Natural killer cell (primary cell): ENCODE measurements around the gene HOXD10. TPM values are rescaled to one million over a fixed set of nuclear protein-coding genes. Genes with fewer than 3 reads are reported as not detected.

Source experiments
- ATAC-seq, 3 donors: fragments of 150-1000 bp in 2 of 3; fragments of 200-7000 bp in 1 of 3; cut with Tn5 transposase; 1 replicate in 1 of 3; 2 replicates in 2 of 3; pipeline ENCODE4 v1.10.0; 2021; ENCODE audit warnings: mild to moderate bottlenecking in 2 of 3, moderate library complexity in 2 of 3
- DNase-seq, 2 donors: peaks; one replicate each; pipeline versions ENCODE4 v3.0.0 to v3.0.0-alpha.2; 2013 to 2021; ENCODE audit warnings: mixed read lengths in 1 of 2
- H3K27ac ChIP-seq: one replicate; pipeline ENCODE4 v1.5.1; 2013; ENCODE audit warnings: mild to moderate bottlenecking, low read length
- H3K27me3 ChIP-seq: one replicate; pipeline ENCODE4 v1.6.1; 2013; ENCODE audit warnings: low read length; ENCODE audit not compliant: control insufficient read depth, insufficient read depth
- H3K36me3 ChIP-seq: one replicate; pipeline ENCODE4 v1.6.1; 2013; ENCODE audit warnings: low read length; ENCODE audit not compliant: control insufficient read depth, insufficient read depth
- H3K4me1 ChIP-seq: one replicate; pipeline ENCODE4 v1.6.1; 2013; ENCODE audit warnings: low read length; ENCODE audit not compliant: control insufficient read depth, insufficient read depth
- H3K4me3 ChIP-seq: one replicate; pipeline ENCODE4 v1.5.1; 2013; ENCODE audit warnings: low read length
- H3K9me3 ChIP-seq: one replicate; pipeline ENCODE4 v1.6.1; 2013; ENCODE audit warnings: low read length; ENCODE audit not compliant: control insufficient read depth, insufficient read depth
- H3K27ac Mint-ChIP-seq, 2 donors: one replicate each; pipeline ENCODE4 v1.8.0; 2022; ENCODE audit warnings: mild to moderate bottlenecking in 2 of 2, mixed read lengths in 2 of 2, moderate library complexity in 1 of 2
- H3K27me3 Mint-ChIP-seq, 2 donors: one replicate each; pipeline ENCODE4 v1.8.0; 2022; ENCODE audit warnings: low read depth in 2 of 2, mixed read lengths in 2 of 2
- H3K36me3 Mint-ChIP-seq: one replicate; pipeline ENCODE4 v1.8.0; 2022; ENCODE audit warnings: mixed read lengths
- H3K4me1 Mint-ChIP-seq, 2 donors: one replicate each; pipeline ENCODE4 v1.8.0; 2022; ENCODE audit warnings: mixed read lengths in 2 of 2
- H3K4me3 Mint-ChIP-seq: one replicate; pipeline ENCODE4 v1.8.0; 2022; ENCODE audit warnings: mild to moderate bottlenecking, moderate library complexity, mixed read lengths
- H3K9me3 Mint-ChIP-seq, 2 donors: one replicate each; pipeline ENCODE4 v1.8.0; 2022; ENCODE audit warnings: mixed read lengths in 2 of 2
- CTCF ChIP-seq: fragments of 200-600 bp; IDR thresholded peaks from one replicate; pipeline ENCODE4 v1.8.0; 2022; ENCODE audit warnings: antibody characterized with exemption
- WGBS: methylation state at CpG from one replicate; pipeline ENCODE4 v1.1.7; 2013; ENCODE audit warnings: missing lambda C conversion rate; ENCODE audit not compliant: insufficient coverage; 5-methylcytosine and 5-hydroxymethylcytosine counted together
- intact Hi-C: fragments of 100-400 bp; cut with micrococcal nuclease; formaldehyde crosslinking; loops from one replicate; pipeline ENCODE4 v1.14.2; 2022
- total RNA-seq, 4 donors: library from RNA; stranded (reverse); fragments of 120-200 nt in 1 of 4; gene quantifications; one replicate each; pipeline versions ENCODE4 v1.2.3 to v1.2.4, GENCODE V29; 2013 to 2022

The HOXD10 gene
- total RNA-seq, 3 donors from 2014 or later (not counting 1 experiment from before 2014, with no cell fraction given) = not detected

- H3K4me3 ChIP-seq = no peak overlapping the region
- WGBS = 11% methylated on average over 14 of the region's 14 CpGs
- DNase-seq (no peak), ATAC-seq (no peak)
- H3K36me3 ChIP-seq = no peaks in the 10 kb centered on the region
- H3K9me3 Mint-ChIP-seq = peaks cover 2 to 8% of the 10 kb centered on the region in 2 donors
- H3K4me3 Mint-ChIP-seq = peak overlapping the region; percentile 52
- no peak overlapping the region for H3K27ac ChIP-seq
- H3K27me3 Mint-ChIP-seq = peaks cover 74 to 79% of the 10 kb centered on the region in 2 donors
- intact Hi-C loops = no loop called here
- H3K9me3 ChIP-seq = peaks cover 20% of the 10 kb centered on the region
- H3K4me1 ChIP-seq = peaks cover 29% of the 10 kb centered on the region
- peaks cover 38% of the 10 kb centered on the region for H3K36me3 Mint-ChIP-seq
- peaks cover 21 to 28% of the 10 kb centered on the region in 2 donors for H3K4me1 Mint-ChIP-seq
- H3K27me3 ChIP-seq = peaks cover 74% of the 10 kb centered on the region
- no peak for TF ChIP-seq CTCF
- no peak overlapping the region for H3K27ac Mint-ChIP-seq
These were observed 21.9 kb downstream of the HOXD10 start for GRCh38 chr2:176138526-176138922.

- Mint-ChIP-seq H3K4me1 (peaks cover 21 to 28% of the 10 kb centered on the region in 2 donors), H3K4me3 (peak overlapping the region; percentile 52), H3K27ac (no peak overlapping the region), H3K36me3 (peaks cover 38% of the 10 kb centered on the region), H3K9me3 (peaks cover 2 to 8% of the 10 kb centered on the region in 2 donors), H3K27me3 (peaks cover 73 to 79% of the 10 kb centered on the region in 2 donors)
- H3K9me3 ChIP-seq = peaks cover 20% of the 10 kb centered on the region
- no peak for ATAC-seq
- WGBS = 12% methylated on average over 28 of the region's 28 CpGs
- peaks cover 29% of the 10 kb centered on the region for H3K4me1 ChIP-seq
- peaks cover 73% of the 10 kb centered on the region for H3K27me3 ChIP-seq
- H3K36me3 ChIP-seq = no peaks in the 10 kb centered on the region
- no peak for DNase-seq
- intact Hi-C loops = no loop called here
- no peak overlapping the region for H3K27ac ChIP-seq
- H3K4me3 ChIP-seq = no peak overlapping the region
- no peak for TF ChIP-seq CTCF
These were observed 22.5 kb downstream of the HOXD10 start for GRCh38 chr2:176138923-176139660.

GRCh38 chr2:176139661-176140512 lies 23.3 kb downstream of the HOXD10 start:
- H3K4me1 ChIP-seq = peaks cover 29% of the 10 kb centered on the region
- H3K4me3 ChIP-seq = no peak overlapping the region
- peaks cover 74 to 79% of the 10 kb centered on the region in 2 donors for H3K27me3 Mint-ChIP-seq
- WGBS = 15% methylated on average over 30 of the region's 41 CpGs
- peaks cover 21 to 28% of the 10 kb centered on the region in 2 donors for H3K4me1 Mint-ChIP-seq
- peaks cover 72% of the 10 kb centered on the region for H3K27me3 ChIP-seq
- intact Hi-C loops = no loop called here
- H3K4me3 Mint-ChIP-seq = no peak overlapping the region
- H3K9me3 ChIP-seq = peaks cover 20% of the 10 kb centered on the region
- peaks cover 2 to 8% of the 10 kb centered on the region in 2 donors for H3K9me3 Mint-ChIP-seq
- H3K36me3 Mint-ChIP-seq = peaks cover 38% of the 10 kb centered on the region
- ATAC-seq = no peak
- DNase-seq = no peak
- no peak overlapping the region for H3K27ac ChIP-seq
- H3K27ac Mint-ChIP-seq = no peak overlapping the region
- H3K36me3 ChIP-seq = no peaks in the 10 kb centered on the region
- TF ChIP-seq CTCF = no peak
